Liver (tissue), 3 donors: ENCODE measurements around the gene ITPKA.

ENCODE experiments used
- EGR1 ChIP-seq, 2 donors: IDR thresholded peaks; 2 replicates each; pipeline ENCODE4 v1.6.1; 2016 to 2018; ENCODE audit warnings: antibody characterized with exemption in 2 of 2, low read depth in 2 of 2
- GABPA ChIP-seq, 2 donors: IDR thresholded peaks in 1 of 2; conservative IDR thresholded peaks in 1 of 2; 2 replicates each; pipeline ENCODE4 v1.6.1; 2016; ENCODE audit warnings: antibody characterized with exemption in 2 of 2, mild to moderate bottlenecking in 1 of 2, moderate library complexity in 1 of 2
- JUND ChIP-seq, 2 donors: IDR thresholded peaks; 2 replicates each; pipeline ENCODE4 v1.6.1; 2016; ENCODE audit warnings: antibody characterized with exemption in 2 of 2
- NR2F2 ChIP-seq: IDR thresholded peaks from 2 replicates; pipeline ENCODE4 v1.6.1; 2016; ENCODE audit warnings: antibody characterized with exemption
- SP1 ChIP-seq: IDR thresholded peaks from 2 replicates; pipeline ENCODE4 v1.6.1; 2018; ENCODE audit warnings: antibody characterized with exemption, mild to moderate bottlenecking
- TAF1 ChIP-seq: conservative IDR thresholded peaks from 2 replicates; pipeline ENCODE4 v1.6.1; 2016; ENCODE audit warnings: antibody characterized with exemption, mild to moderate bottlenecking
- YY1 ChIP-seq: IDR thresholded peaks from 2 replicates; pipeline ENCODE4 v1.6.1; 2016; ENCODE audit warnings: antibody characterized with exemption, mild to moderate bottlenecking
- TF ChIP-seq, protein P1 (sequence below): fragments of 150-350 bp; IDR thresholded peaks from 2 replicates; pipeline ENCODE4 v1.5.1; 2017; ENCODE audit warnings: improper control_type of control experiment, low read depth, low read length; ENCODE audit not compliant: missing input control
- TF ChIP-seq, protein P2 (sequence below): IDR thresholded peaks from 2 replicates; pipeline ENCODE4 v1.6.1; 2016; ENCODE audit warnings: antibody characterized with exemption, mild to moderate bottlenecking
- TF ChIP-seq, protein P3 (sequence below): IDR thresholded peaks from 2 replicates; pipeline ENCODE4 v1.6.1; 2016; ENCODE audit warnings: antibody characterized with exemption
- TF ChIP-seq, protein P4 (sequence below): IDR thresholded peaks from 2 replicates; pipeline ENCODE4 v1.6.1; 2016; ENCODE audit warnings: antibody characterized with exemption
- donor health status: healthy.
- donor health status: healthy.

DNA sequence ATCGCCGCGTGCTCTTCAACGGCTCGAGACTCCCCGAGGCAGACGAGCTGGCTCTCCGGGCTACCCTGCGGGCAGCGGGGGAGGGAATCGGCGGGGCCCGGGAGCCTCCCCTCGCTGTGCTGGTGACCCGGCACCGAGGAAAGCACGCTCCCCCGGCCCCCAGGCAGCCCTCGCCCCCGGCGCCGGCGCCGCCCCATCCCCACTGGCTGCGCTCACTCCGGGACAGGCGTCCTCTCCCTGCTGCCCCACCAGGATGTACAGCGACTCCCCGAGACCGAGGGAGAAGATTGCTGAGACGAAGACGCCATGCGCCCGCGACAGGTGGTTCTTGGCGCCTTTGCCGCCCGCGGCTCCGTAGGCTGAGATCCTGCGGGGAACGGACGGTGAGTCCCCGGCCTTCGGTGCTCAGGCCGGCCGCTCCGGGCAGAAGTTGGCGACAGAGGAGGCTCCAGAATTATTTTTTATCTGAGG, 18.3 kb downstream of the ITPKA start:
- TF ChIP-seq, protein P1, sequence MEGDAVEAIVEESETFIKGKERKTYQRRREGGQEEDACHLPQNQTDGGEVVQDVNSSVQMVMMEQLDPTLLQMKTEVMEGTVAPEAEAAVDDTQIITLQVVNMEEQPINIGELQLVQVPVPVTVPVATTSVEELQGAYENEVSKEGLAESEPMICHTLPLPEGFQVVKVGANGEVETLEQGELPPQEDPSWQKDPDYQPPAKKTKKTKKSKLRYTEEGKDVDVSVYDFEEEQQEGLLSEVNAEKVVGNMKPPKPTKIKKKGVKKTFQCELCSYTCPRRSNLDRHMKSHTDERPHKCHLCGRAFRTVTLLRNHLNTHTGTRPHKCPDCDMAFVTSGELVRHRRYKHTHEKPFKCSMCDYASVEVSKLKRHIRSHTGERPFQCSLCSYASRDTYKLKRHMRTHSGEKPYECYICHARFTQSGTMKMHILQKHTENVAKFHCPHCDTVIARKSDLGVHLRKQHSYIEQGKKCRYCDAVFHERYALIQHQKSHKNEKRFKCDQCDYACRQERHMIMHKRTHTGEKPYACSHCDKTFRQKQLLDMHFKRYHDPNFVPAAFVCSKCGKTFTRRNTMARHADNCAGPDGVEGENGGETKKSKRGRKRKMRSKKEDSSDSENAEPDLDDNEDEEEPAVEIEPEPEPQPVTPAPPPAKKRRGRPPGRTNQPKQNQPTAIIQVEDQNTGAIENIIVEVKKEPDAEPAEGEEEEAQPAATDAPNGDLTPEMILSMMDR, result no peak
- no peak for TF ChIP-seq JUND (IDR thresholded peaks at IDR 0.05)
- no peak for TF ChIP-seq TAF1
- TF ChIP-seq, protein P2, sequence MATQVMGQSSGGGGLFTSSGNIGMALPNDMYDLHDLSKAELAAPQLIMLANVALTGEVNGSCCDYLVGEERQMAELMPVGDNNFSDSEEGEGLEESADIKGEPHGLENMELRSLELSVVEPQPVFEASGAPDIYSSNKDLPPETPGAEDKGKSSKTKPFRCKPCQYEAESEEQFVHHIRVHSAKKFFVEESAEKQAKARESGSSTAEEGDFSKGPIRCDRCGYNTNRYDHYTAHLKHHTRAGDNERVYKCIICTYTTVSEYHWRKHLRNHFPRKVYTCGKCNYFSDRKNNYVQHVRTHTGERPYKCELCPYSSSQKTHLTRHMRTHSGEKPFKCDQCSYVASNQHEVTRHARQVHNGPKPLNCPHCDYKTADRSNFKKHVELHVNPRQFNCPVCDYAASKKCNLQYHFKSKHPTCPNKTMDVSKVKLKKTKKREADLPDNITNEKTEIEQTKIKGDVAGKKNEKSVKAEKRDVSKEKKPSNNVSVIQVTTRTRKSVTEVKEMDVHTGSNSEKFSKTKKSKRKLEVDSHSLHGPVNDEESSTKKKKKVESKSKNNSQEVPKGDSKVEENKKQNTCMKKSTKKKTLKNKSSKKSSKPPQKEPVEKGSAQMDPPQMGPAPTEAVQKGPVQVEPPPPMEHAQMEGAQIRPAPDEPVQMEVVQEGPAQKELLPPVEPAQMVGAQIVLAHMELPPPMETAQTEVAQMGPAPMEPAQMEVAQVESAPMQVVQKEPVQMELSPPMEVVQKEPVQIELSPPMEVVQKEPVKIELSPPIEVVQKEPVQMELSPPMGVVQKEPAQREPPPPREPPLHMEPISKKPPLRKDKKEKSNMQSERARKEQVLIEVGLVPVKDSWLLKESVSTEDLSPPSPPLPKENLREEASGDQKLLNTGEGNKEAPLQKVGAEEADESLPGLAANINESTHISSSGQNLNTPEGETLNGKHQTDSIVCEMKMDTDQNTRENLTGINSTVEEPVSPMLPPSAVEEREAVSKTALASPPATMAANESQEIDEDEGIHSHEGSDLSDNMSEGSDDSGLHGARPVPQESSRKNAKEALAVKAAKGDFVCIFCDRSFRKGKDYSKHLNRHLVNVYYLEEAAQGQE, result no peak
- TF ChIP-seq YY1, result no peak
- TF ChIP-seq GABPA (IDR thresholded peaks at IDR 0.05 in 1 of 2, conservative IDR thresholded peaks at IDR 0.05 in 1 of 2), result no peak
- TF ChIP-seq, protein P3, sequence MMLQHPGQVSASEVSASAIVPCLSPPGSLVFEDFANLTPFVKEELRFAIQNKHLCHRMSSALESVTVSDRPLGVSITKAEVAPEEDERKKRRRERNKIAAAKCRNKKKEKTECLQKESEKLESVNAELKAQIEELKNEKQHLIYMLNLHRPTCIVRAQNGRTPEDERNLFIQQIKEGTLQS, result no peak
- TF ChIP-seq NR2F2, result no peak
- TF ChIP-seq EGR1 (IDR thresholded peaks at IDR 0.05; ENCODE audit: low read depth in 2 of 2), result no peak
- no peak for TF ChIP-seq SP1
- TF ChIP-seq, protein P4, sequence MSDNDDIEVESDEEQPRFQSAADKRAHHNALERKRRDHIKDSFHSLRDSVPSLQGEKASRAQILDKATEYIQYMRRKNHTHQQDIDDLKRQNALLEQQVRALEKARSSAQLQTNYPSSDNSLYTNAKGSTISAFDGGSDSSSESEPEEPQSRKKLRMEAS, result no peak
